A549 (cell line): ENCODE data around the gene PGF.

ENCODE experiments used
- CBX8 ChIP-seq: fragments of 200-600 bp; sonication (generic); IDR thresholded peaks from 2 replicates; pipeline ENCODE4 v1.6.1; 2016
- CEBPB ChIP-seq, 2 experiments: fragments of >200 bp in 1 of 2; sonication (Bioruptor Twin) in 1 of 2; formaldehyde crosslinking in 1 of 2; IDR thresholded peaks; 2 replicates each; pipeline ENCODE4 v1.6.1; 2012 to 2016
- POLR2A ChIP-seq: IDR thresholded peaks from 2 replicates; pipeline ENCODE4 v1.6.1; 2012; ENCODE audit warnings: mild to moderate bottlenecking, low read length
- RARB ChIP-seq: fragments of 250-450 bp; sonication (Bioruptor Pico); IDR thresholded peaks from 2 replicates; pipeline ENCODE4 v1.8.0; 2021; ENCODE audit warnings: mild to moderate bottlenecking, moderate library complexity
- ZNF302 ChIP-seq: fragments of 250-450 bp; sonication (Bioruptor Pico); IDR thresholded peaks from 2 replicates; pipeline ENCODE4 v1.9.0; 2021; ENCODE audit warnings: inconsistent platforms, mild to moderate bottlenecking, moderate library complexity
- TF ChIP-seq, protein P1 (sequence below): fragments of >200 bp; sonication (Bioruptor Twin); formaldehyde crosslinking; IDR thresholded peaks from 3 replicates; pipeline ENCODE4 v1.5.1; 2016
- TF ChIP-seq, protein P2 (sequence below): fragments of 200-600 bp; sonication (generic); IDR thresholded peaks from 2 replicates; pipeline ENCODE4 v1.6.1; 2016; ENCODE audit warnings: antibody characterized with exemption, mild to moderate bottlenecking, moderate library complexity
- TF ChIP-seq, protein P3 (sequence below): fragments of 450-650 bp; IDR thresholded peaks from 2 replicates; pipeline ENCODE4 v1.6.1; 2014; ENCODE audit warnings: antibody characterized with exemption

DNA sequence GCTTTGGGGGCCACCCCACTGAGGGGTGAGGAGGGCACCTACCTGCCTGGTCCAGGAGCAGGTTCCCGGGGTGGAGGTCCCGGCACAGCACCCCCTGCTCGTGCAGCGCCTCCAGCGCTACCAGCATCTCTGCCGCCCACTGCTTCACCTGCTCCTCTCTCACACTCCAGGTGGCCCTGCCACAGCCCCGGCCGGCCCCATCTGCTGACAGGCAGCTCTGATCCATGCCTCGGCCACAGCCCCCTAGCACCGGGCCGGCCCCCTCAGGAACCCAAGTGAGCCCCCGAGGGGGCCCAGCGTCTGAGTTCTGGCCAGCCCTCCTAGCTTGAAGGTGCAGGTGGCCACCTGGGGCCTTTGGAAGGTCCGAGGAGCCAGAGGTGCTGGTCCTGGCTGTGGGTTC is 45.9 kb downstream of the PGF start:
- TF ChIP-seq POLR2A (no peak), RARB (CRISPR knock-in tag) (no peak), CEBPB (IDR thresholded peaks at IDR 0.05) (no peak), ZNF302 (CRISPR knock-in tag) (no peak), CBX8 (no peak)
- TF ChIP-seq, protein P1, sequence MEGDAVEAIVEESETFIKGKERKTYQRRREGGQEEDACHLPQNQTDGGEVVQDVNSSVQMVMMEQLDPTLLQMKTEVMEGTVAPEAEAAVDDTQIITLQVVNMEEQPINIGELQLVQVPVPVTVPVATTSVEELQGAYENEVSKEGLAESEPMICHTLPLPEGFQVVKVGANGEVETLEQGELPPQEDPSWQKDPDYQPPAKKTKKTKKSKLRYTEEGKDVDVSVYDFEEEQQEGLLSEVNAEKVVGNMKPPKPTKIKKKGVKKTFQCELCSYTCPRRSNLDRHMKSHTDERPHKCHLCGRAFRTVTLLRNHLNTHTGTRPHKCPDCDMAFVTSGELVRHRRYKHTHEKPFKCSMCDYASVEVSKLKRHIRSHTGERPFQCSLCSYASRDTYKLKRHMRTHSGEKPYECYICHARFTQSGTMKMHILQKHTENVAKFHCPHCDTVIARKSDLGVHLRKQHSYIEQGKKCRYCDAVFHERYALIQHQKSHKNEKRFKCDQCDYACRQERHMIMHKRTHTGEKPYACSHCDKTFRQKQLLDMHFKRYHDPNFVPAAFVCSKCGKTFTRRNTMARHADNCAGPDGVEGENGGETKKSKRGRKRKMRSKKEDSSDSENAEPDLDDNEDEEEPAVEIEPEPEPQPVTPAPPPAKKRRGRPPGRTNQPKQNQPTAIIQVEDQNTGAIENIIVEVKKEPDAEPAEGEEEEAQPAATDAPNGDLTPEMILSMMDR = no peak
- TF ChIP-seq, protein P2, sequence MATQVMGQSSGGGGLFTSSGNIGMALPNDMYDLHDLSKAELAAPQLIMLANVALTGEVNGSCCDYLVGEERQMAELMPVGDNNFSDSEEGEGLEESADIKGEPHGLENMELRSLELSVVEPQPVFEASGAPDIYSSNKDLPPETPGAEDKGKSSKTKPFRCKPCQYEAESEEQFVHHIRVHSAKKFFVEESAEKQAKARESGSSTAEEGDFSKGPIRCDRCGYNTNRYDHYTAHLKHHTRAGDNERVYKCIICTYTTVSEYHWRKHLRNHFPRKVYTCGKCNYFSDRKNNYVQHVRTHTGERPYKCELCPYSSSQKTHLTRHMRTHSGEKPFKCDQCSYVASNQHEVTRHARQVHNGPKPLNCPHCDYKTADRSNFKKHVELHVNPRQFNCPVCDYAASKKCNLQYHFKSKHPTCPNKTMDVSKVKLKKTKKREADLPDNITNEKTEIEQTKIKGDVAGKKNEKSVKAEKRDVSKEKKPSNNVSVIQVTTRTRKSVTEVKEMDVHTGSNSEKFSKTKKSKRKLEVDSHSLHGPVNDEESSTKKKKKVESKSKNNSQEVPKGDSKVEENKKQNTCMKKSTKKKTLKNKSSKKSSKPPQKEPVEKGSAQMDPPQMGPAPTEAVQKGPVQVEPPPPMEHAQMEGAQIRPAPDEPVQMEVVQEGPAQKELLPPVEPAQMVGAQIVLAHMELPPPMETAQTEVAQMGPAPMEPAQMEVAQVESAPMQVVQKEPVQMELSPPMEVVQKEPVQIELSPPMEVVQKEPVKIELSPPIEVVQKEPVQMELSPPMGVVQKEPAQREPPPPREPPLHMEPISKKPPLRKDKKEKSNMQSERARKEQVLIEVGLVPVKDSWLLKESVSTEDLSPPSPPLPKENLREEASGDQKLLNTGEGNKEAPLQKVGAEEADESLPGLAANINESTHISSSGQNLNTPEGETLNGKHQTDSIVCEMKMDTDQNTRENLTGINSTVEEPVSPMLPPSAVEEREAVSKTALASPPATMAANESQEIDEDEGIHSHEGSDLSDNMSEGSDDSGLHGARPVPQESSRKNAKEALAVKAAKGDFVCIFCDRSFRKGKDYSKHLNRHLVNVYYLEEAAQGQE = no peak
- TF ChIP-seq, protein P3, sequence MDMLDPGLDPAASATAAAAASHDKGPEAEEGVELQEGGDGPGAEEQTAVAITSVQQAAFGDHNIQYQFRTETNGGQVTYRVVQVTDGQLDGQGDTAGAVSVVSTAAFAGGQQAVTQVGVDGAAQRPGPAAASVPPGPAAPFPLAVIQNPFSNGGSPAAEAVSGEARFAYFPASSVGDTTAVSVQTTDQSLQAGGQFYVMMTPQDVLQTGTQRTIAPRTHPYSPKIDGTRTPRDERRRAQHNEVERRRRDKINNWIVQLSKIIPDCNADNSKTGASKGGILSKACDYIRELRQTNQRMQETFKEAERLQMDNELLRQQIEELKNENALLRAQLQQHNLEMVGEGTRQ = no peak
